NK-92 treated with Interleukin-12 subunit alpha and Interleukin-12 subunit beta, amount 100 ng/mL, for 24 hours (cell line): ENCODE results near the gene WWP2.
"Not testable (repeated sequence)": the region's sequence is repeated elsewhere in the genome, so short reads cannot be mapped to it uniquely, and the experiment has no call there.

Experiments used
- DNase-seq: peaks from one replicate; lab custom pipeline; 2025; lab: John Stamatoyannopoulos, UW

Gene WWP2

DNA sequence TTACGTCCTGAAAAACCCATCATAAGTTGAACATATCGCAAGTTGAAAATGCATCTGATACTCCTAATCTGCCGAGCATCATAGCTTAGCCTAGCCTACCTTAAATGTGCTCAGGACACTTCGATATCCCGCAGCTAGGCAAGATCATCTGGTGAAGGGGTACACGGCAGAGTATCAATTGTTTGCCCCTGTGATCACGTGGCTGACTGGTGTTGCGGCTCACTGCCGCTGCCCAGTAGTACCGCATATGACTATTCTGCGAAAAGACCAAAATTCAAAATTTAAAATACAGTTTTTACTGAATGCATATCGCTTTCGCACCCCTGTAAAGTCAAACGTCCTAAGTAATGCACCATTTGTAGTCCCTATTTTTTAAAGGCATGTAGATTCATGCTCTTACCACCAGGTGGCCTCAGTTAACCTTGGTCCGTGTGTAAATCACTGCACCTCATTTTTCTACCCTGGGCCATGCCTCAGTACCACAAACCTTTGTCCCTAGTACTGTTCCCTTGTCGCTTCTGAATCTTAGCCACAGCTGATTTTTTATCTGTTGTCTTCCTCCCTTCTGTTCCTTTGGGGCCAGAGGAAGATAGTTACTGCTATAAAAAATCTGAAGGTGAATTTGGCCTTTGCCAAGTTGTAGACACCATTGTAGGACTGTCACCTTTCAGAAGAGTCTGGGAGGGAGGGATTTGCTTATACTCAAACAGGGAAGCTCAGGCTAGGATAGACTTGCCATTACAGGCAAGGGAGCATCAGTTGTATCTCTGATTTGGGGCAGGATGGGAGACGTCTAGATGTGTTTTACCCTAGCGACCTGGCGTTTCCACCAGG lies 34.4 kb downstream of the WWP2 start:
- DNase-seq: no peak

DNA sequence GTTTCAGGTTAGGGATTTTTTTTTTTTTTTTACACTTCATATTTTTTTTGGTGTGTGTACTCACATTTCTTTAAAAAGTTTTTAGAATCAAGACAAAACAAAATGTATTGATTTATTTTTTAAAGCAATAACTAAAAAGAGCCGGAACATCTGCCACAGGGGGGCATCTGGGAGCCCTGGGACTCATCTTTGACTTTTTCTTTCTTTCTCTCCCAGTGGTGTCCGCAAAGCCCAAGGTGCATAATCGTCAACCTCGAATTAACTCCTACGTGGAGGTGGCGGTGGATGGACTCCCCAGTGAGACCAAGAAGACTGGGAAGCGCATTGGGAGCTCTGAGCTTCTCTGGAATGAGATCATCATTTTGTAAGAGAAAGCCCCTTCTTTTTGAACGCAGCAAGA lies 36.3 kb downstream of the WWP2 start:
- DNase-seq: no peak

DNA sequence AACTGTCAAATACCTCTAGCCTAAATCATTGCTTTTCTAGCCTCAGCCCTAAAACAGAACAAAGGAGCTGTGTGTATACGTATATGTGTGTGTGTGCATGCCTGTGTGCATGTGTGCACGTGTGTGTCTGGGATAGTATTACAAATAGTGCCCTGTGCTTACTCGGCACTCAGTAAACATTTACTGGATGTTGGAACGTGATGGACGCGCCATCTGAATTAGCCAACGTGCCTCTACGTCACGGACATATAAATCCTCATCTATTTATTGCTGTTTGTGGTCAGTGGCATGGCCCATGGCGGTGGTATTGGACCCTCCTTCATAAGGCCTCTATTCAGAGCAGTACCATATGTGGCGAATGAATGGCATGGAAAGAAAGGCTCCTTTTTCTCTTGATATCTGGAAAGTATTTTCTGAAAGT lies 37.5 kb downstream of the WWP2 start:
- no peak for DNase-seq

DNA sequence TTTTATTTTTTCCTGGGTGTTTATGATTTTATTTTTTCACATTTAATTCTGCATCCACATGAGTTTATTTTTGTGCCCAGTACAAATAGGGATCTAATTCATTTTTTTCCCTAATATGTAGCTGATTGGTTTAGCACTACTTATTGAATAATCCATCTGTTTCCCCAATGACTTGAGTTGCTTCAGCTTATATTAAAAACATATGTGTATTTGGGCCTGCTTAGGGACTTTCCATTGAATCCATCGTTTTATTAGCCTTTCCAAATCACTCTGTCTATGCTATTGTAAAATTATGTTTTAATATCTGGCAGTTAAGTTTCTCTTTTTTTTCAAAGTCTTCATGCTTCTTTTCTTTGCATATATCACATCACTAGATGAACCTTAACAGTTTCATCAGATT lies 42.2 kb downstream of the WWP2 start:
- no peak for DNase-seq

DNA sequence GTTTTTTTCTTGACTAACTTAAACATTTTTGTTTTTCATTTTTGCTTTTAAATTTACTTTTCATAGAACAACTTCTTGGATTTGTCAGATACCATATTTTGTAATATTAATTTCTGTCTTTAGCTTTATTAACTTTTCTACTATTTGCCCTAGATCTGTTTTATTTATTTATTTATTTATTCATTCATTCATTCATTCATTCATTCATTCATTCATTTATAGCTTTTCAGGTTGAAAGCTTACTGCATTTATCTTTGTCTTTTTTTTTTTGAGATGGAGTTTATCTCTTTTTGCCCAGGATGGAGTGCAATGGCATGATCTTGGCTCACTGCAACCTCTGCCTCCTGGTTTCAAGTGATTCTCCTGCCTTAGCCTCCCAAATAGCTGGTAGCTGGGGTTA lies 44.6 kb downstream of the WWP2 start:
- not testable (repeated sequence) for DNase-seq

GRCh38 chr16:69812688-69813014 lies 50.5 kb downstream of the WWP2 start:
- no peak for DNase-seq

DNA sequence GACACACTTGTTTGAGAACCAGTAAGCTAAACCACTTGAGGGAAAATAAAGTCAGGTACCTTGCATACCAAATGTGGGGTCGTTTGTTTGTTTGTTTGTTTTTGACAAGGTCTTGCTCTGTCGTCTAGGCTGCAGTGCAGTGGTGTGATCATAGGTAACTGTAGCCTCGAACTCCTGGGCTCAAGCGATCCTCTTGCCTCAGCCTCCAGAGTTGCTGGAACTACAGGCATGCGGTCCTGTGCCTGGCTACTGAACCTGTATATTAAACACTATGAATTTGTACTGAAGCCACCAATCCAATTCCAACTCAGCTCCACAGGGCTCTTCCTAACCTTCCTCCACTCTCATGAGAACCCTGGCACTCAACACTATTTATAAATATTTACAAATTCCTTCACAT lies 51.9 kb downstream of the WWP2 start:
- DNase-seq: no peak

GRCh38 chr16:69814561-69814960 lies 52.4 kb downstream of the WWP2 start:
- DNase-seq: no peak

- not testable (repeated sequence) for DNase-seq
These were observed 53.2 kb downstream of the WWP2 start for GRCh38 chr16:69815216-69815883.

- DNase-seq: no peak
These were observed 54.9 kb downstream of the WWP2 start for GRCh38 chr16:69816996-69817395.

DNA sequence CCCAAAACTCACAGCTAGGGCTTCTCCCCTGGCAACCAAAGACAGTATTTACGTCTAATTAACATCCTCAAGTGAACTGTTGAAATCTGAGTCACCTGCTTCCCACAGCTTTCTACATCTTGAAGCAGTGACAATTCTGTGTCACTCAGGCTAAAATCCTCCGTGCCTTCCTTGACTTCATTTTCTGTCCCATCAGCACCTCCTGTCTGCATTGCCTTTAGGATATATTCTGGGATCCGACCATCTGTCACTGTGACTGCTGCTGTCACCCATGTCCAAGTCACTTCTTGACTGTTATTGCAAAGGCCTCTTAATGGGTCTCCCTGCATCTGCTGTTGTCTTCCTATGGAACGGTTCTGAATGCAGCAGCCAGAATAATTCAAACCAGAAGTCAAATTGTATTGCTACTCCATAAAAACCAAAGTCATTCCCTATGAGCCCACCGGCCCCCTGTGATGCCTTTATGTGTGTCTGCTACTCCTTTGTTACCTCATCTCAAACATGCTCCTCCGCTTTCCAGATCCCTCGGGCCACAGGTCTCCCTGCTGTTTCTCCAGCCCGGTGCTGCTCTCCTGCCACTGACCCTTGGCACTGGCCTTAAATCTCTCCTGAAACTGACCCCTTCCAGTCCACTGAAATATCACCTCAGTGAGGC lies 56.9 kb downstream of the WWP2 start:
- DNase-seq: no peak

DNA sequence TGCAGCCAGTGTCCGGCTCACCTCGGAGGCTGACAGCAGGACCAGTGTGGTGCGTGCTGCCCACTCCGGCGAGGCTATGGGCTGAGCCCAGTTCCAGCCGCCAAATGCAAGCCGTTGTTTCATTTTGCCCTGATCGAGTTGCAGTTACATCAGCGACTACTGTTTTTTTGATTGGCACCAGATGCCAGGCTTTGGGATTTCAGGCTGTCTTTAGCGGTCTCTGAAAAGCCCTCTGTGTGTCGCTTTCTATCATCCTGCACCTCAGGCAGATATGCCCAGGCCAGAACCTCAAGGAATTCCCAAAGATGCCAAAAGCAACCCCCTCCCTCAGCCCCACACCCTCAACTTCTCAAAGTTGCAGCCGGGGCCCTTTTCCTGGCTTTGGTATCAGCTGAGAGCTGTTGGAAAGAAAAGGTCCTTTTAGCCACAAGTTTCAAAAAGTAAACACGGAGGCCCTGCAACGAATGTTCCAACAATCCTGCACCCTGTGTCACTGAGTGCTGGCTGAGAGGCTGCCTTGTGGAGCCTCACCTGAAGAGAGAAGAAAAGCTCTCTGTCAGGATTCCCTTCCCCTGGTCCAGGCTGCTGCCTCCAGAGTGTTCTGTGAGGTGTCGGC lies 58.9 kb downstream of the WWP2 start:
- DNase-seq: no peak

- no peak for DNase-seq
These were observed 59.7 kb downstream of the WWP2 start for GRCh38 chr16:69821844-69822173.

DNA sequence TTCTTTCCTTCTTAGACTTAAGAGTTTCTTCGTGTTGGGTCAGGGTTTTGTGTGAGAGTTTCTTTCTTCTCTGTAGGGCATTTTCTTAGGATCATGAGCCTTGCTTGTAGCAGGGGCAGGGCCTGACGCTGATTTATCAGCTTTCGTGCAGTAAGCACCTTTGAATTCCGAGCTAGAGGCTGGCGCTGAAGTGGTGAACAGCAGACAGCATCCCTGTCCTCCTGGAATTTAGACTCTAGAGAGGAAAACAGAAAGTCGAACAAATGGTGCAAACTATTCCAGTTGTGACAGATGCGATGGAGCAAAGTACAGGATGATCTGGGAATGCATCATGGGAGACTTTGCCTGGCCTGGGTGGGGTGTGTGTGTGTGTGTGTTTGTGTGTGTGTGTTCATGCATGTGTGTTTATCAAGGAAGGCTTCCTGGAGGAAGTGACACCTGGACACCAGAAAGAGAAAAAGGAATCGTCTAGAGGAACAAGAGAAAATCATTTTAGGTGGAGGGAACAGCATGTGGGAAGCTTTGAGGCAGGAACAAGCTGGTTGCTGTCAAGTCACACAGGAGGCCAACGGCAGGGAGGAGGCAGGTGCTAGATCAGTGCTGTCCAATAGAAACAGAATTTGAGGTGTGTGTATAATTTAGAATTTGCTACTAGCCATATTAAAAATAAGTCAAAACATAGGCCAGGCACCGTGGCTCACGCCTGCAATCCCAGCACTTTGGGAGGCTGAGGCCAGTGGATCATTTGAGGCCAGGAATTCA lies 60.2 kb downstream of the WWP2 start:
- no peak for DNase-seq

DNA sequence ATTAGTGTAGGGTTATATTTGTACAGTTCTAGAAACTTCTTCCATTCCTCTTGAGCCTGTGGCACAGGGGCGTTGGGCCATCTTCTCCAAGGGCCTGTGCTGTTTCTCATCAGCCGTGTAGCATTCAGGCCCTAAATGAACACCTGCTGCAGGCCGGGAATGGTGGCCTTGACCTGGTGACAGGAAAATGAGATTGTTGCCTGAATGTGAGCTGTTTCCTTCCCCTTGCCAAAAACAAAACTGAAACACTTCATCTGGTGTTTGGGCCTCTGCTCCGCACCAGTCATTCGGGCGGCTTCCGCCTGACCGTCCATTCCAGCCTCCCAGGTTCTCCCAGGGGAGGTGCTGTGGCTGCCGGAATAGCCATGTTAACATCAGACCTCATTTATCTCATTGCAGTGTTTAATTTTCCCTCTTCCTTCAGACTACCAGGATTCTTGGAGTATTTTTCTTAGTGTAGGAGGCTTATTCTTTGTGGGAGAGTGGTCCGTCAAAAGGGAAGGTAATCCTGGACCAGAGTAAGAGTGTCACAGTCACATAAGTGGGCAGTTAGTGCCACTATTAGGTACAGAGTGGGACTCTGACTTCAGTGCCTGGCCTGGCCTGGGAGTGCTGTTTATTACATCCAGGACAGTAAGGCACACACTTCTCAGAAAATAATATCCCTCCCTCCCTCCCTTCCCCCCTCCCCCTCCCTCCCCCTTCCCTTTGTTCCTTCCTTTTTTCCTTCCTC lies 61.9 kb downstream of the WWP2 start:
- no peak for DNase-seq

GRCh38 chr16:69824564-69825142 lies 62.5 kb downstream of the WWP2 start:
- not testable (repeated sequence) for DNase-seq

DNA sequence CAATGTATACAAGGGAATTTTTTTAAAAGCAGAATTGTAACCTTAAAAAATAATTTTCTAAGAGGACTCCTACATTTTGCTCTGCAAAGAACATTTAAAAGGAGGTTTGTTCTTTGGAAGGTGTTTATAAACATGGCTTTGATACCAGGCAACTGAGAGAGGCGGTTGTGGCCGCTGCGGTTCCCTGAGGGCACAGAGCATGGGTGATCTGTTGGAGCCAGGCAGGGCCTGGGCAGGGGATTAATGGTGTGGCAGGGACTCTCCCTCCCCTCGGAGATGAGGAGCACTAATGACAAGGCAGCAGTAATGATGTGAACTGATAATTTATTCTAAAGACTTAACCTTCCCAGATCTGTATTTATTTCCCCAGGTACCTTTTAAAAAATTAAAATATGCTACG lies 65.4 kb downstream of the WWP2 start:
- no peak for DNase-seq

- DNase-seq: no peak
These were observed 67.2 kb downstream of the WWP2 start for GRCh38 chr16:69829338-69829737.

DNA sequence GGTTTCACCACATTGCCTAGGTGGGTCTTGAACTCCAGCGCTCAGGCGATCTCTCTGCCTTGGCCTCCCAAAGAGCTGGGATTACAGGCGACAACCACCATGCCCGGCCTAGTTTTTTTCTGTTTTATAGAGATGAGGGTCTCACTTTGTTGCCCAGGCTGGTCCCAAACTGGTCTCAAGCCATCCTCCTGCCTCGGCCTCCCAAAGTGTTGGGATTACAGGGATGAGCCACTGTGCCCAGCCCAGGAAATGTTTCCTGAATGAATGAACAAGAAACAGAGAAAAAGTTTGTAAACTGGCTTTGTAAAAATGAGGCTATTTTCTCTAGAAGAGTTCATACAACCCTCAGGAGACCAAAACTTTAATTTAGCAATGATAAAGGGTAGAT lies 68.0 kb downstream of the WWP2 start:
- no peak for DNase-seq

DNA sequence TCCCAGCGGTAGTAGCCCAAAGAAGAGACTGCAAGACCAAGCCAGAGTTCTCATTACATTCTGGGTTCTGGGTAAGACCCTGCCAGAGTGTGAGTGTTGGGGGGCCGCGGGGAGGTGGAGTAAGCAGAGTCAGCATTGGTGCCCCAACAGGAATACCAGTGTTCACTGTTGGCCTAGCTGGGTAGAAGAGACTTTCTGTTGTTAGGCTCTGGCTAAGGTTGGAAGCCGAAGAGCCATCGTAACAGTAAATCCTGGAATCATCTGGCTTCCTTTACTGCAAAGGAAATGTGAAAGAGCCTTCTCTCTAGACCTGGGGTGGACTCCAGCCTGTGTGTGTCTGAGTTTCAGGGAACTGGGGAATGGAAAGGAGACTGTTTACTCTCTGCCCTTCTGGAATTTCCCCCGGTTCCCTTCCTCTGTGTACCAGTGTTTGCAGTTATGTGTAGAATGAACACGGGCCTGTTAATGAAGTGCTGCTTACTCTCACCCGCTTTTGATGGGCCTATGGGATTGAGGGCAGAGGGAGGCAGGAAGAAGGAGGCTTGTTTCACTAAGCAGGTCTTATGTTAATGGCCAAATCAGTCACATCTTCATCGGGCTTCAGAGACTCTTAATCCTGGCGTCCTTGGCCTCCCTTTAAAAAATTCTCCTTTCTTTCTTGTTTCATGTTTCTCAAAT lies 68.5 kb downstream of the WWP2 start:
- DNase-seq: no peak
